HG02938 (cell line): ENCODE measurements around the gene PLIN5.

Source experiments
- ATAC-seq: cut with Tn5 transposase; IDR thresholded peaks from one replicate; pipeline ENCODE4 v1.9.1; 2021; ENCODE audit warnings: mild to moderate bottlenecking, moderate library complexity; ENCODE audit not compliant: unreplicated experiment

PLIN5 gene

GRCh38 chr19:4493104-4493928 is 41.7 kb downstream of the PLIN5 start:
- ATAC-seq = no peak

GRCh38 chr19:4492337-4493103 is 42.5 kb downstream of the PLIN5 start:
- no peak for ATAC-seq

DNA sequence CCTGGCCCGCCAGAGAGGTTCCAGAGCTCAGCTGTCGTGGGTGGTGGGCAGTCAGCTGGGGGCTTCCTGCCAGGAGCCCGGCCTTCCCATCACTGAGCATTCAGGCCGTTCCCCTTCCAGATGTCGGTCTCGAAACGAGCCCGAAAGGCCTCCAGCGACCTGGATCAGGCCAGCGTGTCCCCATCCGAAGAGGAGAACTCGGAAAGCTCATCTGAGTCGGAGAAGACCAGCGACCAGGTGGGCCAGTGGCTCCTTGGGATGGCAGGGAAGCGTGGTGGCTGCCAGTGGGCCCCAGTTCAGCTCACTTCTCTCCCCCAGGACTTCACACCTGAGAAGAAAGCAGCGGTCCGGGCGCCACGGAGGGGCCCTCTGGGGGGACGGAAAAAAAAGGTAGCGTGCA is 43.6 kb downstream of the PLIN5 start:
- no peak for ATAC-seq

GRCh38 chr19:4488496-4488895 is 46.5 kb downstream of the PLIN5 start:
- ATAC-seq = no peak

DNA sequence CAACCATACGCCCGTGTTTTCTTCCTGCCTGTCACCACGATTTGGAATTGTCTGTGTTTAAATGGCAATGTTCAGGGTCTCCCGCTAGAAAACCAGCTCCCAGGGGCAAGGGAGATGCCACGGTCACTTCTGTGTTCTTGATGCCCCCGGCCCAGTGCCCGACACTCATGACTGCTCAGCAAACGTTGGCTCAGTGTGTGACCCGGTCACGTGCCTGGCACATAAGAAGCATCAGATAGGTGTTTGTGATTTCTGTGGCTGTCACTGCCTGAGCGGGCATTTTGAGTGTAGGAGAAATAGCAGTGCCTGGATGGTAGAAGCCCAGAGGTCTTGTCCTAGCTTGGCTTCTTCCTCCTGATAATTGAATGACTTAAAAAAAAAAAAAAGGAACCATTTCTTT is 47.5 kb downstream of the PLIN5 start:
- no peak for ATAC-seq

- no peak for ATAC-seq
These were observed 51.6 kb downstream of the PLIN5 start for GRCh38 chr19:4483385-4483784.

GRCh38 chr19:4482721-4483364 is 52.2 kb downstream of the PLIN5 start:
- no peak for ATAC-seq

- ATAC-seq = no peak
These were observed 57.8 kb downstream of the PLIN5 start for GRCh38 chr19:4477034-4477801.

- no peak for ATAC-seq
These were observed 60.5 kb downstream of the PLIN5 start for GRCh38 chr19:4474514-4475022.

- ATAC-seq = no peak
These were observed 61.1 kb downstream of the PLIN5 start for GRCh38 chr19:4473763-4474513.

GRCh38 chr19:4473011-4473762 is 61.8 kb downstream of the PLIN5 start:
- ATAC-seq = no peak
